HG03439 (cell line): Measurements from ENCODE around the gene GAPDH.
"Not testable (repeated sequence)": the region's sequence is repeated elsewhere in the genome, so short reads cannot be mapped to it uniquely, and the experiment has no call there.

Experiments used
- ATAC-seq: cut with Tn5 transposase; IDR thresholded peaks from one replicate; pipeline ENCODE4 v1.9.1; 2021; ENCODE audit warnings: mild to moderate bottlenecking, moderate library complexity; ENCODE audit not compliant: unreplicated experiment

Gene GAPDH

DNA sequence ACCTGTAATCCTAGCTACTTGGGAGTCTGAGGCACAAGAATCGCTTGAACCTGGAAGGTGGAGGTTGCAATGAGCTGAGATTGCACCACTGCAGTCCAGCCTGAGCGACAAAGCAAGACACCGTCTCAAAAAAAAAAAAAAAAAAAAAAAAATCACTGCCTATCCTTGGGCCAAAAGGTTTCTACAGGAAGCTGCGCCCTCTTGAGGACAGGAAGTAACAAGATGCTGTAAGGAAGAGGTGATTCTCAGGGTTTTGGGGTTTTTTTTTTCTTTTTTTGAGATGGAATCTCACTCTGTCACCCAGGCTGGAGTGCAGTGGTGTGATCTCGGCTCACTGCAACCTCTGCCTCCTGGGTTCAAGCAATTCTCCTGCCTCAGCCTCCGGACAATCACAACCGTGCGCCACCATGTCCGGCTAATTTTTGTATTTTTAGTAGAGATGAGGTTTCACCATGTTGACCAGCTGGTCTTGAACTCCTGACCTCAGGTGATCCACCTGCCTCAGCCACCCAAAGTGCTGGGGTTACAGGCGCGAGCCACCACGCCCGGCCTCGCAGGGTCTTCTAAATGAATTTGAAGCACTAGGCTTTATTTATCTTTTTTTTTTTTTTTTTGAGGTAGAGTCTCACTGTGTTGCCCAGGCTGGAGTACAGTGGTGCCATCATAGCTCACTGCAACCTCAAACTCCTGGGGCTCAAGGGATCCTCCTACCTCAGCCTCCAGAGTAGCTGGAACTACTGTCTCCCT lies 23.9 kb downstream of the GAPDH start:
- not testable (repeated sequence) for ATAC-seq

DNA sequence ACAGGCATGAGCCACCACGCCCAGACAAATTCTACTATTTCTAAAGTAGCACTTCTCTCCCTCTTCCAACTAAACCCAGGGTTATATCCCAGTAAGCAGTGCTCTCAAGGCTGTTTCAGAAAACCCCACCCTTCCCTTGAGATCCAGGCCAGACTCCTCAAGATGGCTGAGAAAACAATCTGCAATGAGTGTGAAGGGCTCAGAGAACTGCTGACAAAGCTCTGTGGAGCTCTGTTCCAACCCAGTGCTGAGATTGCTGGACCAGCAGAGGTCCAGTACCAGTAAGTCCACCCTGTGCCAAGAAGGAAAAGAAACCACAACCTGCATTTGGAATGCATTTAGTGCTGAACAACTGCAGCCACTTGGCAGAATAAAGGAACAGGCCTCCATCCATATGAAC lies 25.2 kb downstream of the GAPDH start:
- ATAC-seq, result no peak

DNA sequence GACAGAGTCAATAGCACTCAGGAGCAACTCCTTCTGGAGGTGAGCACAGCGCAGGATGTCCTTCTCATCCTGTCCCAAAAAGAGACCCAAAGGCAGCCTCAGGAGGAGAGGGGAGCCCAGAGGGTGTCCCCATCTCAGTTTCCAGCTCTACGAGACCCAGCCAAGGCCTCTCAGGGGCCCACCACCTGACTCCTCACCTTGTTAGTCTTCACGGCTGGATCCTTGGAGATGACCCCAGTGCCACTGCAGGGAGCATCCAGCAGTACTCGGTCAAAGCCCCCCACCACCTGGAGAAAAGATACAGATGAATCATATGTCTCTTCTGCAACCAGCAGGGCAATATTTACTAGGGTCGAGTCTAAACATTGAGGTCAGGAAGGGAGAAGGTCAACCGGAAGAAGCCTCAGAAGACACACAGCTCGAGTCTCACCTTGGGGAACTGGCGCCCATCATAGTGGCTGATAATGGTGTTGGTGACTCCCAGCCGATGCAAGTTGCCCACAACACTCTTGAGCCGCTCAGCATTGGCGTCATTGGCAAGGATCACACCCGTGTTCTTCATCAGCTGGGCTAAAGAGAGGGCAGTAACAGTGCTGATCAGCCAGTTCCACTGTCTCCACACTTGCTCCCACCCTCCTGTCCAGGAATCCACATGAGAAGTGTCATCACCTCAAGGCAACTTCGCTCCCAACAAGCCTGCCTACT lies 26.3 kb downstream of the GAPDH start:
- ATAC-seq, result no peak

GRCh38 chr12:6562881-6563280 lies 28.6 kb downstream of the GAPDH start:
- no peak for ATAC-seq

- no peak for ATAC-seq
Measured at GRCh38 chr12:6563448-6564050, 29.2 kb downstream of the GAPDH start.

DNA sequence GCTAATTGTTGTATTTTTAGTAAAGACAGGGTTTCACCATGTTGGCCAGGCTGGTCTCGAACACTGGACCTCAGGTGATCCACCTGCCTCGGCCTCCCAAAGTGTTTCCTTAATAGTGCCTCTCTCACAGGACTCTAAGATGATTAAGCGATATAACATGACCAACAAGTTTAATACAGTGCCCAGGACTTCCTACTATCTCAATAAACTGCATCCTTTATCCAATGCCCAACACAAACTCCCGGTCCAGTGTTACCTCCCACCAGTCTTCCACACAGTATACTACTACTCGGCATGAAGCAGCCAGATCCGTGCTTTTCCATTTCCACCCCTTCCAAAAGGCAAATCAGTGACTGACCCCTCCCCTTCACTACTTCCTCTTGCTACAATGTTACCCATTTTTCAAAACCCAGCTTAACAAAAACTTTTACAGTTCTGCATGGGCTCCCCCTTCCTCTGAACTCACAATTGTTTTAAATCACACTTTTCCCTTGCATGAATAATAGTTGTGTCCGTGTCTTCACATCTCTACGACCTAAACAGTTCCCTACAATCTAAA lies 32.9 kb downstream of the GAPDH start:
- no peak for ATAC-seq

- ATAC-seq, result no peak
Measured at GRCh38 chr12:6569312-6569711, 35.0 kb downstream of the GAPDH start.

DNA sequence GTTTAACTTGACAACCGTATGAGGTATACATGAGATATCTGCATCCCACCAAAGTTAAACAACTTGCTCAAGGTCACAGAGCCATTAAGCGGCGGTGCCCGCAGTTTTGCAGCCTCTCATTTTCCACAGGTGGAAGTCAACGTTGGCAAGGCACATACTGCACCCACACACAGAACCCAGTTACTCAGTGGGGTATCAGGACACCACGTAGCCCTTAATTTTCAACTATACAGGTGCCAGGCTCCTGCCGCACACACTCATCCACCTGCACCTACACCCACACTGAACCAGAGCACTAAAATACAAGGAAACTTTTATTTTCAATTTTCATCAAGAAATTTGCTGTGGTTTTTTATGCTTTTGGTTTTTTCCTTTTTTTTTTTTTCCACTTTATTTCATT lies 35.5 kb downstream of the GAPDH start:
- ATAC-seq, result no peak

DNA sequence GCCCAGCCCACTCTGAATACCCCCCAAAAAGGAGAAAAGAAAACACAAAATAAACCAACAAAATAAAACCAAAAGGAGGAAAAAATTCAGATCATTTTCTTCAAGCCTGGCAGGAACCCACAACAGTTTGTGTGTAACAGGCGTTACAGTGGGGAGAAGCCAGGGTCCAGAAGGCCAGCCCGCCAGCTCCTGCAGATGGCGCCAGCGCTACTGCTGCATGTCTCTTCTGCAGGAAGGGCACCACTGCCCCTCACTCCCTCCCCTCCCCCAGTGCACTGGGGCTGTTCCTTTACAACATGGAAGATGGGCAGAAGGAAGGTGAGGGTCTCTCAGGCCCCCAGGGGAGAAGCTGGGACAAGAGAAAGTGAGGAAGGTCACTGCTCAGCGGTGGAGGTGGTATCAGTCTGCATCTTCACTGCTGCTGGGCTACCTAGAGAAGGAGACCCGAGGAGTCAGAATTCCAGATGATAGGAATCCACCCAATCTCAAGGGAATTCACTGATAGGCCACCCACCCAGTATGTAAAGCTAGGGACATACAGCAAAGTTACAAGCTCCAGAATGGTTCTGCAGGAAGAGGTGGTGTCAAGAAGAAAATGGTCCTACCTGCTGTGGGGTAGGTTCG lies 36.1 kb downstream of the GAPDH start:
- ATAC-seq, result no peak

- ATAC-seq, result no peak
Measured at GRCh38 chr12:6573001-6573400, 38.7 kb downstream of the GAPDH start.

GRCh38 chr12:6574576-6575295 lies 40.4 kb downstream of the GAPDH start:
- no peak for ATAC-seq

- ATAC-seq, result no peak
Measured at GRCh38 chr12:6575648-6576047, 41.3 kb downstream of the GAPDH start.

- ATAC-seq, result no peak
Measured at GRCh38 chr12:6582196-6582595, 47.9 kb downstream of the GAPDH start.

DNA sequence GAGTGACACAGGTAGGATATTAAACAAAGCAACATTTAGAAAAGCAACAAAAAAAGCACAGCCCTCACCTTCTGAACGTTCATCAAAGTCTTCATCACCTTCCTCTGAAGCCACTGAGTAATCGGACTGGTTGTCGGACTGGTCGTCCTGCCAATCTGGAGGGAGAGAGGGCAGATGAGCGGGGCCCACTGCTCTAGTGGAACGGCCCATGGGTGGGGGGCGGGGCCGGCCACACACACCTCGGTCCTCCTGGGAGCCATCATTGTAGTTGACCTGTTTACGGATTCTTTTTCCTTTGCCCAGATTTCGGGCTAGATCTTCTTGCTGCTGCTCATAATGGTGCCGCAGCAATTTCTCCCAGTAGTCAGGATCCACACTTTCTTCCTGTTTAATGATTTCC lies 48.6 kb downstream of the GAPDH start:
- ATAC-seq, result no peak

GRCh38 chr12:6584293-6584692 lies 50.0 kb downstream of the GAPDH start:
- no peak for ATAC-seq

DNA sequence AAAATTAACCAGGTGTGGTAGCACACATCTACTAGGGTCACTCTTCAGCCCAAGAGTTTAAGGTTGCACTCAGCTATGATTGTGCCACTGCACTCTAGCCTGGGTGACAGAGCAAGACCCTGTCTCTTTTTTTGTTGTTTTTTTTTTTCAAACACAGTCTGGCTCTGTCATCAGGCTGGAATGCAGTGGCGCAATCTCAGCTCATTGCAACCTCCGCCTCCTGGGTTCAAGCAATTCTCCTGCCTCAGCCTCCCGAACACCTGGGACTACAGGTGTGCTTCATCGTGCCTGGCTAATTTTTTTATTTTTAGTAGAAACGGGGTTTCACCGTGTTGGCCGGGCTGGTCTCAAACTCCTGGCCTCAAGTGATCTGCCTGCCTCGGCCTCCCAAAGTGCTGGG lies 52.3 kb downstream of the GAPDH start:
- ATAC-seq, result not testable (repeated sequence)
